ENCODE measurements around the gene COBLL1.

The COBLL1 gene

GRCh38 chr2:164675687-164676086, 165.9 kb downstream of the COBLL1 start:
- H3K9ac ChIP-seq (ENCODE audit: low read length in 2 of 2): no peak overlapping the region
- no peaks in the 10 kb centered on the region for H3K4me1 ChIP-seq (ENCODE audit: control insufficient read depth, insufficient read depth, low read length)
- no peak overlapping the region for H3K27ac ChIP-seq (ENCODE audit: low read length)
- H3K4me3 ChIP-seq (ENCODE audit: low read length in 2 of 2): no peak overlapping the region
- no peaks in the 10 kb centered on the region for H3K9me3 ChIP-seq (ENCODE audit: control insufficient read depth in 2 of 2, low read length in 2 of 2)
- no peaks in the 10 kb centered on the region for H3K27me3 ChIP-seq (ENCODE audit: control insufficient read depth in 1 of 2, insufficient read depth in 2 of 2, low read length in 2 of 2)
- H3K36me3 ChIP-seq (ENCODE audit: control insufficient read depth in 2 of 2, insufficient read depth in 2 of 2, low read length in 2 of 2): no peaks in the 10 kb centered on the region

GRCh38 chr2:164675027-164675426, 166.6 kb downstream of the COBLL1 start:
- Histone ChIP-seq H3K4me3 (ENCODE audit: low read length in 2 of 2) (no peak overlapping the region), H3K9me3 (ENCODE audit: control insufficient read depth in 2 of 2, low read length in 2 of 2) (no peaks in the 10 kb centered on the region), H3K9ac (ENCODE audit: low read length in 2 of 2) (no peak overlapping the region), H3K4me1 (ENCODE audit: control insufficient read depth, insufficient read depth, low read length) (no peaks in the 10 kb centered on the region), H3K27ac (ENCODE audit: low read length) (no peak overlapping the region), H3K27me3 (ENCODE audit: control insufficient read depth in 1 of 2, insufficient read depth in 2 of 2, low read length in 2 of 2) (no peaks in the 10 kb centered on the region), H3K36me3 (ENCODE audit: control insufficient read depth in 2 of 2, insufficient read depth in 2 of 2, low read length in 2 of 2) (no peaks in the 10 kb centered on the region)

GRCh38 chr2:164671664-164672396, 169.8 kb downstream of the COBLL1 start:
- no peaks in the 10 kb centered on the region for H3K27me3 ChIP-seq (ENCODE audit: control insufficient read depth in 1 of 2, insufficient read depth in 2 of 2, low read length in 2 of 2)
- H3K27ac ChIP-seq (ENCODE audit: low read length): no peak overlapping the region
- no peak overlapping the region for H3K9ac ChIP-seq (ENCODE audit: low read length in 2 of 2)
- H3K4me3 ChIP-seq (ENCODE audit: low read length in 2 of 2): no peak overlapping the region
- no peaks in the 10 kb centered on the region for H3K9me3 ChIP-seq (ENCODE audit: control insufficient read depth in 2 of 2, low read length in 2 of 2)
- H3K36me3 ChIP-seq (ENCODE audit: control insufficient read depth in 2 of 2, insufficient read depth in 2 of 2, low read length in 2 of 2): no peaks in the 10 kb centered on the region
- H3K4me1 ChIP-seq (ENCODE audit: control insufficient read depth, insufficient read depth, low read length): no peaks in the 10 kb centered on the region

- Histone ChIP-seq H3K4me1 (ENCODE audit: control insufficient read depth, insufficient read depth, low read length) (no peaks in the 10 kb centered on the region), H3K36me3 (ENCODE audit: control insufficient read depth in 2 of 2, insufficient read depth in 2 of 2, low read length in 2 of 2) (no peaks in the 10 kb centered on the region), H3K27ac (ENCODE audit: low read length) (no peak overlapping the region), H3K9me3 (ENCODE audit: control insufficient read depth in 2 of 2, low read length in 2 of 2) (no peaks in the 10 kb centered on the region), H3K9ac (ENCODE audit: low read length in 2 of 2) (no peak overlapping the region), H3K27me3 (ENCODE audit: control insufficient read depth in 1 of 2, insufficient read depth in 2 of 2, low read length in 2 of 2) (no peaks in the 10 kb centered on the region), H3K4me3 (ENCODE audit: low read length in 2 of 2) (no peak overlapping the region)
Measured at GRCh38 chr2:164669291-164669690, 172.3 kb downstream of the COBLL1 start.

GRCh38 chr2:164667566-164667965, 174.1 kb downstream of the COBLL1 start:
- no peak overlapping the region for H3K9ac ChIP-seq (ENCODE audit: low read length in 2 of 2)
- no peak overlapping the region for H3K4me3 ChIP-seq (ENCODE audit: low read length in 2 of 2)
- no peaks in the 10 kb centered on the region for H3K27me3 ChIP-seq (ENCODE audit: control insufficient read depth in 1 of 2, insufficient read depth in 2 of 2, low read length in 2 of 2)
- H3K4me1 ChIP-seq (ENCODE audit: control insufficient read depth, insufficient read depth, low read length): no peaks in the 10 kb centered on the region
- no peak overlapping the region for H3K27ac ChIP-seq (ENCODE audit: low read length)
- no peaks in the 10 kb centered on the region for H3K9me3 ChIP-seq (ENCODE audit: control insufficient read depth in 2 of 2, low read length in 2 of 2)
- no peaks in the 10 kb centered on the region for H3K36me3 ChIP-seq (ENCODE audit: control insufficient read depth in 2 of 2, insufficient read depth in 2 of 2, low read length in 2 of 2)

GRCh38 chr2:164664070-164664469, 177.6 kb downstream of the COBLL1 start:
- Histone ChIP-seq H3K9me3 (ENCODE audit: control insufficient read depth in 2 of 2, low read length in 2 of 2) (no peaks in the 10 kb centered on the region), H3K27ac (ENCODE audit: low read length) (no peak overlapping the region), H3K27me3 (ENCODE audit: control insufficient read depth in 1 of 2, insufficient read depth in 2 of 2, low read length in 2 of 2) (no peaks in the 10 kb centered on the region), H3K4me1 (ENCODE audit: control insufficient read depth, insufficient read depth, low read length) (peaks cover 6% of the 10 kb centered on the region), H3K36me3 (ENCODE audit: control insufficient read depth in 2 of 2, insufficient read depth in 2 of 2, low read length in 2 of 2) (no peaks in the 10 kb centered on the region), H3K9ac (ENCODE audit: low read length in 2 of 2) (no peak overlapping the region), H3K4me3 (ENCODE audit: low read length in 2 of 2) (no peak overlapping the region)

GRCh38 chr2:164662868-164663631, 178.6 kb downstream of the COBLL1 start:
- H3K9me3 ChIP-seq (ENCODE audit: control insufficient read depth in 2 of 2, low read length in 2 of 2): no peaks in the 10 kb centered on the region

GRCh38 chr2:164662066-164662465, 179.6 kb downstream of the COBLL1 start:
- Histone ChIP-seq H3K27ac (ENCODE audit: low read length) (no peak overlapping the region), H3K9me3 (ENCODE audit: control insufficient read depth in 2 of 2, low read length in 2 of 2) (no peaks in the 10 kb centered on the region), H3K36me3 (ENCODE audit: control insufficient read depth in 2 of 2, insufficient read depth in 2 of 2, low read length in 2 of 2) (no peaks in the 10 kb centered on the region)

More at GRCh38 chr2:164662868-164663631, 178.6 kb downstream of the COBLL1 start:
- no peaks in the 10 kb centered on the region for H3K27me3 ChIP-seq (ENCODE audit: control insufficient read depth in 1 of 2, insufficient read depth in 2 of 2, low read length in 2 of 2)
- H3K4me3 ChIP-seq (ENCODE audit: low read length in 2 of 2): no peak overlapping the region
- H3K27ac ChIP-seq (ENCODE audit: low read length): no peak overlapping the region
- H3K4me1 ChIP-seq (ENCODE audit: control insufficient read depth, insufficient read depth, low read length): peaks cover 6% of the 10 kb centered on the region
- H3K36me3 ChIP-seq (ENCODE audit: control insufficient read depth in 2 of 2, insufficient read depth in 2 of 2, low read length in 2 of 2): no peaks in the 10 kb centered on the region
- no peak overlapping the region for H3K9ac ChIP-seq (ENCODE audit: low read length in 2 of 2)

GRCh38 chr2:164661349-164661748, 180.3 kb downstream of the COBLL1 start:
- no peaks in the 10 kb centered on the region for H3K27me3 ChIP-seq (ENCODE audit: control insufficient read depth in 1 of 2, insufficient read depth in 2 of 2, low read length in 2 of 2)
- H3K4me3 ChIP-seq (ENCODE audit: low read length in 2 of 2): no peak overlapping the region
- H3K4me1 ChIP-seq (ENCODE audit: control insufficient read depth, insufficient read depth, low read length): peaks cover 6% of the 10 kb centered on the region
- H3K9me3 ChIP-seq (ENCODE audit: control insufficient read depth in 2 of 2, low read length in 2 of 2): no peaks in the 10 kb centered on the region
- no peaks in the 10 kb centered on the region for H3K36me3 ChIP-seq (ENCODE audit: control insufficient read depth in 2 of 2, insufficient read depth in 2 of 2, low read length in 2 of 2)
- no peak overlapping the region for H3K27ac ChIP-seq (ENCODE audit: low read length)
- H3K9ac ChIP-seq (ENCODE audit: low read length in 2 of 2): no peak overlapping the region

More at GRCh38 chr2:164662066-164662465, 179.6 kb downstream of the COBLL1 start:
- no peak overlapping the region for H3K9ac ChIP-seq (ENCODE audit: low read length in 2 of 2)
- no peak overlapping the region for H3K4me3 ChIP-seq (ENCODE audit: low read length in 2 of 2)
- H3K4me1 ChIP-seq (ENCODE audit: control insufficient read depth, insufficient read depth, low read length): peaks cover 6% of the 10 kb centered on the region
- no peaks in the 10 kb centered on the region for H3K27me3 ChIP-seq (ENCODE audit: control insufficient read depth in 1 of 2, insufficient read depth in 2 of 2, low read length in 2 of 2)

GRCh38 chr2:164657129-164657528, 184.5 kb downstream of the COBLL1 start:
- no peak overlapping the region for H3K4me3 ChIP-seq (ENCODE audit: low read length in 2 of 2)
- H3K9me3 ChIP-seq (ENCODE audit: control insufficient read depth in 2 of 2, low read length in 2 of 2): no peaks in the 10 kb centered on the region
- no peaks in the 10 kb centered on the region for H3K27me3 ChIP-seq (ENCODE audit: control insufficient read depth in 1 of 2, insufficient read depth in 2 of 2, low read length in 2 of 2)
- peaks cover 2% of the 10 kb centered on the region for H3K4me1 ChIP-seq (ENCODE audit: control insufficient read depth, insufficient read depth, low read length)
- no peak overlapping the region for H3K27ac ChIP-seq (ENCODE audit: low read length)
- no peaks in the 10 kb centered on the region for H3K36me3 ChIP-seq (ENCODE audit: control insufficient read depth in 2 of 2, insufficient read depth in 2 of 2, low read length in 2 of 2)
- H3K9ac ChIP-seq (ENCODE audit: low read length in 2 of 2): no peak overlapping the region

- H3K27ac ChIP-seq (ENCODE audit: low read length): no peak overlapping the region
- no peaks in the 10 kb centered on the region for H3K36me3 ChIP-seq (ENCODE audit: control insufficient read depth in 2 of 2, insufficient read depth in 2 of 2, low read length in 2 of 2)
- H3K4me1 ChIP-seq (ENCODE audit: control insufficient read depth, insufficient read depth, low read length): no peaks in the 10 kb centered on the region
- no peak overlapping the region for H3K9ac ChIP-seq (ENCODE audit: low read length in 2 of 2)
- no peaks in the 10 kb centered on the region for H3K9me3 ChIP-seq (ENCODE audit: control insufficient read depth in 2 of 2, low read length in 2 of 2)
- no peak overlapping the region for H3K4me3 ChIP-seq (ENCODE audit: low read length in 2 of 2)
- H3K27me3 ChIP-seq (ENCODE audit: control insufficient read depth in 1 of 2, insufficient read depth in 2 of 2, low read length in 2 of 2): no peaks in the 10 kb centered on the region
Measured at GRCh38 chr2:164655750-164656149, 185.9 kb downstream of the COBLL1 start.

Measured in stomach smooth muscle (tissue), 2 donors.